HPDE6-E6E7 (cell line): ENCODE measurements around the gene SREK1.
"Not testable (repeated sequence)": the region's sequence is repeated elsewhere in the genome, so short reads cannot be mapped to it uniquely, and the experiment has no call there.

Source experiments
- DNase-seq: peaks from one replicate; pipeline ENCODE4 v3.0.0; 2011; ENCODE audit warnings: missing footprints; ENCODE audit errors: extremely low spot score

SREK1 gene

DNA sequence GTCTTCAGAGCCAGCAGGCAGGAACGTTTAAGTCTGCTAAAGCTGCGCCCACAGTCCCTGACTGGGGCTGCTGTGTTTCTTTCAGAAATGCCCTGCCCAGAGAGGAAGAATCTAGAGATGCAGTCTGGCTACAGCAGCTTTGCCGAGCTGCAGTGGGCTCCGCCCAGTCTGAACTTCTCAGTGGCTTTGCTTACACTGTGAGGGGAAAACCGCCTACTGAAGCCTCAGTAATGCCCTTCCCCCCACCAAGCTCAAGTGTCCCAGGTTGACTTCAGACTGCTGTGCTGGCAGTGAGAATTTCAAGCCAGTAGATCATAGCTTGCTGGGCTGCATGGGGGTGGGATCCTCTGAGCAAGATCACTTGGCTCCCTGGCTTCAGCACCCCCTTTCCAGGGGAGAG, 78.4 kb downstream of the SREK1 start:
- no peak for DNase-seq

GRCh38 chr5:66222896-66223295, 78.8 kb downstream of the SREK1 start:
- DNase-seq, result not testable (repeated sequence)

- no peak for DNase-seq
These were observed 79.5 kb downstream of the SREK1 start for GRCh38 chr5:66223637-66224036.

DNA sequence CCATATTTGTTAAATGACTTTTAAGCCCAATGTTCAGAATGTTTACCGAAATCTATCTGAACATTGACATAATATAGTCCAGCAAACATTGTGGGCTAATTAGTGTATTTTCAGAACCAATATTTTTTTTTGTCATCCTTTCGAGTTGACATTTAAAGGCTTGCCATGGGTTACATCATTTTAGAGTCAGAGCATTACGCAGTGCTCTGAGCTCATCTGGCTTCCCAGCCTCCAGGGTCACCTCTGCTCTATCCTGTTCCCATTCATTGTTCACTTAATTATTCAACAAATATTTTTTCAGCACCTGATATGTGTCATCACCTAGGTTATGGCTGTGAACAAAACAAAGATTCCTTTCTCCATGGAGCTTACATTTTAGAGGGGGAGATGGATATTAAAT, 80.2 kb downstream of the SREK1 start:
- no peak for DNase-seq

DNA sequence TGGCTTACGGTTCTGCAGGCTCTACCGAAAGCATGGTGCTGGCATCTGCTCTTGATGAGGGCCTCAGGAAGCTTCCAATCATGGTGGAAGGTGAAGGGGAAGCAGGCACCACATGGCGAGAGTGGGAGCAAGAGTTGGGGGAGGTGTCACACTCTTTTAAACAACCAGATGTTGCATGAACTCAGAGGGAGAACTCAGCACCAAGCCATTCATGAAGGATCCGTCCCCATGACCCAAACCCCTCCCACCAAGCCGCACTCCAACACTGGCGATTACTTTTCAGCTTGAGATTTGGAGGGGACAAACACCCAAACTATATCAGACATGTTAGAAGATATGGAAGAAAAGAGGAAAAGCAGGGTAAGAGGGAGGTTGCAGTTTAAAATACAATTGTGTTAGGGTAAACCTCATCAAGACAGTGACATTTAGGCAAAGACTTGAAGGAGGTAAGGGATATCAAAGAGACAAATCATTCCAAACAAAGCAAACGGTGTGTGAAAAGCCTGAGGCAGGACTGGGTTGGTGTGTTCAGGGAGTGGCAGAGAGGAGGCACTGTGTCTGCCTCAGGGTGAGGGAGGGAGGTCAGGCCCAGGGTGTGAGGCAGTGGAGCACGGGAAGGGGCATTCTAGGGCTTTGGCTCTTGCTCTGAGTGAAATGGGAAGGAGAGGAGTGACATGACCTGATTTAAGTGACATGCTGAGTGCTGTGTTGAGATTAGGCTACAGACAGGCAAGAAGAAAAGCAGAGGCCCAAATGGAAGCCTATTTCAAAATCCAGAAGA, 80.9 kb downstream of the SREK1 start:
- DNase-seq, result no peak

DNA sequence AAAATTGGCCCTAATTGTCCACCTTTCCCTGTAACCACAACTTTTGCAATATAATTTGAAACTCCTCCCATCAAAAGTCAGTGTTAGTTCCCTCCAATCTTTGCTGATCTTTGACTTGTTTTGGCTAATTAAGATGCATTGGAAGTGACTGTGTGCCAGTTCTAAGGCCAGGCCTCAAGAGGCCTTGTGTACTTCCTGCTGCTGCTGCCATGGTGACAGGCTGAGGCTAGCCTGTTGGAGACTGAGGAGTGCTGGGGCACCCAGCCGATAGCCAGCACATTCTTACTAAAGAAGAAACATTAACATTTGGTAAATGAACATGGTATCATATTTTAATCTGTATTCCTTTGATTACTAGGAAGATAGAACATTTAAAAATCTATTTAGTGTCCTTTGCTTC, 86.5 kb downstream of the SREK1 start:
- DNase-seq, result no peak

GRCh38 chr5:66231508-66231907, 87.4 kb downstream of the SREK1 start:
- no peak for DNase-seq

DNA sequence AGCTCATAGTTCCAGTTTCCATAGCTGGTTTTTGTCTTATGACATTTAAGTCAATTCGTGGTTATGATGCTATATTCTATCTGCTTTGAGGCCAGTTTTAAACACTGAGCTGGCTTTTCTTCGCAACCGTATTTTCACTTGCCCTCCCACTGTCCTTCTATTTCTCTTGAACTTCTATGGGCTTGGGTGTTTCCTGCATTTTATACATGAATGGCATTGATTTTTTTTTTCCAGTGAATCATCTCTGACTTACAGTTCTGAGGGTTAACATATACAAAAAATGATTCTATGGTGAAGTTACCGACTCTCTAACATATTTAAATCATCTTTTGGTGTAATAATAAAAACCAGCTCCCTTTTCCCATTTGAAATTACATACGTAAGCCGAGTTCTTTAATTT, 88.2 kb downstream of the SREK1 start:
- DNase-seq, result no peak

- DNase-seq, result peak; percentile 34
These were observed 88.8 kb downstream of the SREK1 start for GRCh38 chr5:66232706-66233445.
